NCI-H82 treated with DMSO at 0.1 percent for 48 hours (cell line): ENCODE results near the gene WIZ.
"Not testable (repeated sequence)": the region's sequence is repeated elsewhere in the genome, so short reads cannot be mapped to it uniquely, and the experiment has no call there.

ENCODE experiments used
- DNase-seq: peaks from one replicate; lab custom pipeline; 2025; ENCODE audit not compliant: unreplicated experiment; lab: John Stamatoyannopoulos, UW

Gene WIZ

GRCh38 chr19:15429825-15430467 lies 19.8 kb downstream of the WIZ start:
- DNase-seq, result no peak

GRCh38 chr19:15428956-15429824 lies 20.6 kb downstream of the WIZ start:
- DNase-seq, result no peak

DNA sequence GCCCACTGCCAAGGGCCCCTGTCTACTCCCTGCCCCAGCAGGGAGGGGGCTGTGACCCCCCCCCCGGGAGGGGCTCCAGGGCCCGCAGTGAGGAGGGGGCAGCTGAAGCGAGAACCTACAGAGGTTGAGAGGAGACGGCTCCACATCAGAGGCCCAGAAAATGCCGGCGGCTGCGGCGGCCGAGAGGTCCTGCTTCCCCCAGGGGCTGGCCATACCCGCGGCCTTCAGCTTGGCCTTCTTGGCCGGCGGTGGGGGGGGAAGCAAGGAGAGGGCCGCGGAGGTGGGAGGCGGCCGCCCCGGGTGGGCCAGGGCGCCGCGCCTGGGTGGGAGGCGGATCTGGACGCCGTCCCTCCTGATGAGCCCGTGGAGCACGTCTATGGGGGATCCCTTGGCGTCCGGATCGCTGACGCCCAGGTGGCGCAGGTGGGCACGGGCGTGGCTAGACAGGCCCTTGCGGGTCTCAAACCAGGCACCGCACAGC lies 21.7 kb downstream of the WIZ start:
- no peak for DNase-seq

GRCh38 chr19:15427350-15427700 lies 22.4 kb downstream of the WIZ start:
- no peak for DNase-seq

DNA sequence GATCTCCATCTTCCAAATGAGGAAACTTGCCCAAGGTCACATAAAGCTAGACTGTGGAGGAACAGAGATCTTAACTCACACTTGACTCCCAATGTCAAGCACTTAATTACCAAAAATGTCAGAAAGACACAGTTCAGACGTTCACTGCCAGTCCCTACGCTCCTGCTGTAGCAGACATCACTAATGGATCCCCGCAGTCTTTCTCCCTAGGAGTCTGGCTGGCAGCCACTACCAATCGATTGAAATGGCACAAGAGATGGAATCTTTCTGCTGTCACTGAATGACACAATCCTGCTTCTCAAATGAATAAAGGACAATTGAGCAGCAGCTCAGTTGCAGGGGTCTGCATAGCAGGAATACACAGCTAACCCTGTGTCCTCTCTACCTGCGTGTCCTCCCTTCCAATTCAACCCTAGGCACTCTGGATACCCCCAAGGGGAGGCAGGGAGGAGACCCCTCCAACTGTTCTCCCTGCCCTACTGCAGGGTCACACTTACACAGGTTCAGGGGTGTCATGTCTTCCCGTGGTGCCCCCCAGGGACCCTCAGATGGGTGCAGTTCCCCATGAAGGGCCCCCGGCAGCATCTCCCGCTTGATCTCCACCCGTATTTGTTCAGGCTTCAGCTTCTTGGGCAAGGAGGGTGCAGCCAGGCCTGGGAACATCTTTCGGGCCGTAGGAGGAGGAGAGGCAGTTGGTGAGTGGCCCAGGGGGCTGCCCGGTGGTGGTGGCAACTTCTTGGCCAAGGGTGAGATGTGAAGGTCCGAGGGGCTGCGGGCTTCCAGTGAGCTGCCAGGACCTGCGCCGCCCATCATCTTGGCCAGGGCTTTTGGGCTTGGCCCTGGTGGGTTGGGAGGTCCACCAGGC lies 23.0 kb downstream of the WIZ start:
- DNase-seq, result no peak

- DNase-seq, result no peak
Measured at GRCh38 chr19:15425321-15425950, 24.3 kb downstream of the WIZ start.

DNA sequence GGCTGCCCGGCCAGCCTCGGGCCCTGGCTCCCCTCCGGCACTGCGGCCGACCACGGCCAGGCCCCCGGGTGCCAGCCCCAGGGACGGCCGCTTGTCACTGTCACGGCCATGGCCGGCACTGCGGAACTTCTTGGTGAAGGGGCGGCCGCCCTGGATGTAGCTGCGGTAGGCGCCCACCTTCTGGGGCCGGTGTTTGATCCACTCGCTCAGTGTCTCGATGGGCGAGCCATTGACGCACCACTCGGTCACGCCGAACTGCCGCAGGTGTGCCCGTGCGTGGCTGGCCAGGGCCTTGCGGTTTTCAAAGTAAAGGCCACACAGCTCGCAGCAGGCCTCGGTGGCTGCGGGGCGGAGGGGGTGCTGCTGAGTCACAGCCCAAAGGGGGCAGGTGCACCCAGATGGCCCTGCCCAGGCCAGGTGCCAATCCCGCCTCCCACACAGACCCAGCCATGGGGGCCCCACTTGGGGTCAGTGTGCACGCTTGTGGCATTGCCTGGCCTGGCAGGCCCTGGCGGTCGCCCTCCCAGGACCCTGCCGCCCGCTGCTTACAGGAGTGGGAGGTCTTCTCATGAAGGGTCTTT lies 25.0 kb downstream of the WIZ start:
- DNase-seq, result no peak

- DNase-seq, result no peak
Measured at GRCh38 chr19:15424121-15424520, 25.6 kb downstream of the WIZ start.

DNA sequence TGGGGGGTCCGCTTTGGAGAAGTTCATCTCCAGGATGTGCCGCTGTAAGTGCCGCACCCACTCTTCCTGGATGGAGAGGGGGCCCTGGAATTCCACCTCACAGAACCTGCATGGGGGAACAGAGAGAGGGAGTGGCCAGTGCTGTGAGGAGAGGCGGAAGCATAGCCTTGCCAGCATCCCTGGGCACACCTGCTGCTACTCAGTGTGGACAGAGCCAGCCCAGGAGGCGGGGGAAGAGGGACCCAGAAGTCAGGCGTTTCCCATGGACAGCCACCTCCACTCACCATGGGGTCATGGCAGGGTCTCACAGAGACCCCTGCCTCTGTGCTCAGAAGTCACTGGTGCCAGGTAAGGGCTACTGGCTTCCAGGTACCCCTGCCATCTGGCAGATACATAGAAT lies 26.6 kb downstream of the WIZ start:
- DNase-seq, result no peak

- DNase-seq, result no peak
Measured at GRCh38 chr19:15422296-15423075, 27.3 kb downstream of the WIZ start.

GRCh38 chr19:15421721-15422260 lies 28.0 kb downstream of the WIZ start:
- no peak for DNase-seq

- DNase-seq, result no peak
Measured at GRCh38 chr19:15421136-15421695, 28.5 kb downstream of the WIZ start.

- DNase-seq, result no peak
Measured at GRCh38 chr19:15419413-15420025, 30.2 kb downstream of the WIZ start.

GRCh38 chr19:15418579-15419412 lies 31.0 kb downstream of the WIZ start, which contains the start of gene AKAP8L:
Gene AKAP8L (minus strand): TSS chr19:15418988. CDS start chr19:15418923, 65 bp downstream.
- DNase-seq, result peak; percentile 100

GRCh38 chr19:15418231-15418578 lies 31.6 kb downstream of the WIZ start:
- no peak for DNase-seq

DNA sequence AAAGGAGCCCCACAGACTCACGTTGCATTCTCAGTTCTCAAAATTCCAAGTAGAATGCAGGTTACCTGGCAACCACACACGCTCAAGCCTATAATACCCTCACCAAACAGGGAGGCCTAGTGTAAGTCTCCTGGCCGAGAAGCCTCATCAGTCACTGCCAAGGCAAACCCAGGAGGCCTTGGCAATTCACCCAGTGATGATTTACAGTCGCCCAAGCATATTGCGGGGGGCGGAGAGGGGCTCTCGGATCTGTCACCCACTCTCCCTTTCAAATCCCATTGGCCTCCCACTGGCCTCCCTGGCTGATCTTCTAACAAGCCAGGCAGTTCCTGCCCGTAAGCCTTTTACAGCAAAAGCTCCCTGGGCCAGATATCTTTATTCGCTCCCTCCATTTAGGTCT lies 32.1 kb downstream of the WIZ start:
- no peak for DNase-seq

DNA sequence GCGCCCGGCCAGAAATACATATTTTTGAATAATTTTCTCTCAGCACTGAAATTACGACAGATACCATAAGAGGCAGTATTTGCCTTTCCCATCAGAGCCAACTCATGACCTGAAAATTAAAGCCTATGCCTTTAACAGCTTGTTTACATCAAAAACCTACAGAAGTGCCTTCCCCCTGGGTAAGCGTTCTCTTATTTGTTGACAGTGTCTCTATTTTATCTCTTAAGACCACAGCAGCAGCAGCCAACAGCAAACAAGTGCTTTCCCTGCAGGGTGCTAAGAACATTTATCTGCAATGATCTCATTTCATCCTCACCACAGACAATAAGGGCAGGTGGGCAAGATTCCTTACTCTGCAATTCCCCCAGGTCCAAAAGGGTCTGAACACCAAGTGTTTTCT lies 36.9 kb downstream of the WIZ start:
- DNase-seq, result no peak

DNA sequence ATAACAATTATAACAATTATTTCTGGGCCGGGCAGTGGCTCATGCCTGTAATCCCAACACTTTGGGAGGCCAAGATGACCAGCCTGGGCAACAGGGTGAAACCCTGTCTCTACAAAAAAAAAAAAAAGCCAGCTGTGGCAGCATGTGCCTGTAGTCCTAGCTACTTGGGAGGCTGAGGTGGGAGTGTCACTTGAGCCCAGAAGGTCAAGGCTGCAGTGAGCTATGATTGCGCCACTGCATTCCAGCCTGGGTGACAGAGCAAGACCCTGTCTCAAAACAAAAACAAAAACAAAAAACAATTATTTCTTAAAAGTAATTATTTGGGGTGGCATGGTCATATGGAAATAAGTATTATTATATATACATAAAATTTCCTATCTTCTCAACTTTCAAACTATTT lies 38.4 kb downstream of the WIZ start:
- DNase-seq, result not testable (repeated sequence)
